DND-41 (cell line): Measurements from ENCODE around the gene SEC31B.
A peak's percentile ranks its signal among the peaks of the same experiment; 100 is the strongest.

Source experiments
- ATAC-seq: fragments of 200-7000 bp; cut with Tn5 transposase; 3 replicates; pipeline ENCODE4 v1.9.1; 2021; ENCODE audit warnings: low read depth; ENCODE audit not compliant: insufficient read depth
- DNase-seq: peaks from one replicate; pipeline ENCODE4 v3.0.0-alpha.2; 2020
- H2AFZ ChIP-seq: 2 replicates; pipeline ENCODE4 v1.6.0; 2012; ENCODE audit warnings: low read depth, low read length
- H3K27ac ChIP-seq: 2 replicates; pipeline ENCODE4 v1.5.1; 2012; ENCODE audit warnings: low read length, inconsistent platforms
- H3K27me3 ChIP-seq: fragments of 200-600 bp; sonication (generic); 2 replicates; pipeline ENCODE4 v1.6.0; 2012; ENCODE audit warnings: low read length, mild to moderate bottlenecking, inconsistent platforms; ENCODE audit not compliant: insufficient read depth, poor library complexity
- H3K36me3 ChIP-seq: 2 replicates; pipeline ENCODE4 v1.5.1; 2012; ENCODE audit warnings: low read length, inconsistent platforms; ENCODE audit not compliant: insufficient read depth
- H3K4me1 ChIP-seq: 2 replicates; pipeline ENCODE4 v1.5.1; 2012; ENCODE audit warnings: mild to moderate bottlenecking, low read length; ENCODE audit not compliant: insufficient read depth
- H3K4me2 ChIP-seq: 2 replicates; pipeline ENCODE4 v1.6.0; 2012; ENCODE audit warnings: mild to moderate bottlenecking, moderate library complexity, low read length, inconsistent platforms; ENCODE audit not compliant: insufficient read depth
- H3K4me3 ChIP-seq, 2 experiments: fragments of 200-600 bp in 1 of 2; shearing (Covaris generic) in 1 of 2; 2 replicates each; pipeline ENCODE4 v1.5.1; 2012 to 2016; ENCODE audit warnings: inconsistent platforms in 2 of 2, low read length in 2 of 2, mild to moderate bottlenecking in 2 of 2, low read depth in 1 of 2, moderate library complexity in 1 of 2
- H3K79me2 ChIP-seq: 2 replicates; pipeline ENCODE4 v1.6.0; 2012; ENCODE audit warnings: low read length, inconsistent platforms; ENCODE audit not compliant: insufficient read depth
- H3K9ac ChIP-seq: 2 replicates; pipeline ENCODE4 v1.6.0; 2012; ENCODE audit warnings: low read depth, mild to moderate bottlenecking, inconsistent platforms, low read length, moderate library complexity
- H3K9me3 ChIP-seq: 2 replicates; pipeline ENCODE4 v1.5.1; 2012; ENCODE audit warnings: low read length, moderate library complexity, mild to moderate bottlenecking, inconsistent platforms; ENCODE audit not compliant: insufficient read depth, severe bottlenecking
- H4K20me1 ChIP-seq: 2 replicates; pipeline ENCODE4 v1.6.0; 2012; ENCODE audit warnings: low read length; ENCODE audit not compliant: insufficient read depth
- EZH2 ChIP-seq: IDR thresholded peaks from 3 replicates; pipeline ENCODE4 v1.6.1; 2012; ENCODE audit warnings: borderline replicate concordance, low read depth, mild to moderate bottlenecking, moderate library complexity, low read length, inconsistent platforms; ENCODE audit not compliant: severe bottlenecking
- TF ChIP-seq, protein P1 (sequence below): IDR thresholded peaks from 2 replicates; pipeline ENCODE4 v1.5.1; 2012; ENCODE audit warnings: borderline replicate concordance, low read length, moderate library complexity, mild to moderate bottlenecking; ENCODE audit not compliant: poor library complexity, severe bottlenecking; ENCODE audit errors: extremely low read depth

Gene SEC31B

DNA sequence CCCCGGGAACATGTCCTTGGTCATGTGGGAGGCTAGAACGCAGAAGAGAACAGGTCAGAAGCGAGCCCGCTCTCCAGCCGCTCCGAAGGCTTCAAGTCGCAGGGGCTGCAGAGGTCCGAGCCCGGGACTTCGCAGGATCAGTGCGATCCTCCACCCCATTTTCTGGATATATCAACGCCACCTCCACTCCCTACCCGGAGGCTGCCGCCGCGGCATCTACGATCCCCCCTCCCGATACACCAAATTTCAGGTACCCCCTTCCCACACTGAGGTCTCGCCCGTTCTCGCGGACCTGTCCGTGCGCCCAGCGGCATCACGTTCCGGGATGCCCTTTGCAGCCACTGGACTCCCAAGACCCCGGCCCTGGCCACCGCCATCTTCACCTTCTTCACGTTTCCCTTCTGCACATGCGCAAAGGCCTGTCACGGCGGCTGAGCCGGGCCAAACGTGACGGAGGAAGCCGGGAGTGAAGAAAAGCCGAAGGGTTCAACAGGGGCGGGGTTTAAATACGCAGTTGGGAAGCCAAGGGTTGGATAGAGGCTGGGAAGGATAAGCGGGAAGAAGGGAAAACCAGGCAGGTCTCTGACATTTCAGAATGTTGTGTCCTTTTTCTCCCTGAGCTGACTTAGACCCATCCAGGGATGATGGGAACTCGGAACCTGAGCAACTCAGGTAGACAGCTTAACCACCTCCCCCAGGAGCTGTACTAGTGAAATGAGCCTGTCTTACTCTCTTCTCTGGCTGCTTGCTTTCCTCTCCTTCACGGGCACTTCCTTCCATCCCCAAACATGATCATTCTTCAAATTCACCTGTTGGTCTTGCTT, 10.0 kb upstream of the SEC31B start, which contains the start of gene NDUFB8:
Gene NDUFB8 (minus strand): TSS at position 397 of the 824 bp plus-strand sequence. CDS start 20 bp downstream, at position 377.
- DNase-seq (peak; percentile 90), ATAC-seq (peak; percentile 86)
- Histone ChIP-seq H3K9ac (peak within 1 kb of the TSS; percentile 82), H3K9me3 (no peaks in the 10 kb centered on the region), H3K27me3 (no peaks in the 10 kb centered on the region), H3K79me2 (peaks cover 42% of the 10 kb centered on the region), H3K36me3 (peaks cover 38% of the 10 kb centered on the region), H3K4me1 (peaks cover 53% of the 10 kb centered on the region), H3K4me3 (peak within 1 kb of the TSS; percentile 88), H2AFZ (peak within 1 kb of the TSS; percentile 95), H3K4me2 (peak within 1 kb of the TSS; percentile 77), H4K20me1 (peaks cover 10% of the 10 kb centered on the region; the same call in 1 of the 2 replicates), H3K27ac (peak within 1 kb of the TSS; percentile 92)
- TF ChIP-seq, protein P1, sequence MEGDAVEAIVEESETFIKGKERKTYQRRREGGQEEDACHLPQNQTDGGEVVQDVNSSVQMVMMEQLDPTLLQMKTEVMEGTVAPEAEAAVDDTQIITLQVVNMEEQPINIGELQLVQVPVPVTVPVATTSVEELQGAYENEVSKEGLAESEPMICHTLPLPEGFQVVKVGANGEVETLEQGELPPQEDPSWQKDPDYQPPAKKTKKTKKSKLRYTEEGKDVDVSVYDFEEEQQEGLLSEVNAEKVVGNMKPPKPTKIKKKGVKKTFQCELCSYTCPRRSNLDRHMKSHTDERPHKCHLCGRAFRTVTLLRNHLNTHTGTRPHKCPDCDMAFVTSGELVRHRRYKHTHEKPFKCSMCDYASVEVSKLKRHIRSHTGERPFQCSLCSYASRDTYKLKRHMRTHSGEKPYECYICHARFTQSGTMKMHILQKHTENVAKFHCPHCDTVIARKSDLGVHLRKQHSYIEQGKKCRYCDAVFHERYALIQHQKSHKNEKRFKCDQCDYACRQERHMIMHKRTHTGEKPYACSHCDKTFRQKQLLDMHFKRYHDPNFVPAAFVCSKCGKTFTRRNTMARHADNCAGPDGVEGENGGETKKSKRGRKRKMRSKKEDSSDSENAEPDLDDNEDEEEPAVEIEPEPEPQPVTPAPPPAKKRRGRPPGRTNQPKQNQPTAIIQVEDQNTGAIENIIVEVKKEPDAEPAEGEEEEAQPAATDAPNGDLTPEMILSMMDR: no peak
- no peak for TF ChIP-seq EZH2

DNA sequence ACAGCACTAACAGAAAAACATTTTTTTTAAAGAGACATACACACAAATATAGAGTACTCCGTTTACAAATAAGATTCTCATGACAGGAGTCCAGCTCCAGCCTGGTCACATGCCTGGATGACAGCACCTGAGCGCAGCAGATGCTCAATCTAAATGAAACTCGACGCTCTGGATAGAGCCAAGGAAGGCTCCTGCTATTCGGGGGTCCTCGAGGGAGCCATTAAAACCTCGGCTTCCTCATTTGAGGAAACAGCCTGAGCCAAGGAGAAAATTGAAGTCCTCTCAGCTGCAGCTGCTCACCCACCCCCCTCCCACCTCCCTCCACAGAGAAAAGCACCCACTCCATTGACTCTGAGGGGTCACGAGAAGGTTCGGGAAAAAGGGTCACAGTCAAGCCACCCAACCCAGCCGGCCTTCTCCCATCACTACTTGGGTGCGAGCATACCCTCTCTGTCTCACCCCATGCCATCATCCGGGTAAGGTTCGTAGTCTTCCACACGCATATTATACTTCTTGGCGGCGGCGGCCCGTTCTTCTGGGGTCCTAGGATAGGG, 9.3 kb upstream of the SEC31B start:
- DNase-seq: no peak
- Histone ChIP-seq H3K9ac (peak overlapping the region; percentile 82), H3K36me3 (peaks cover 45% of the 10 kb centered on the region), H3K27ac (peak overlapping the region; percentile 92), H3K4me2 (peak overlapping the region; percentile 77), H4K20me1 (peaks cover 14% of the 10 kb centered on the region), H2AFZ (peak overlapping the region; percentile 95), H3K4me3 (peak overlapping the region; percentile 88), H3K79me2 (peaks cover 42% of the 10 kb centered on the region), H3K9me3 (no peaks in the 10 kb centered on the region), H3K4me1 (peaks cover 46% of the 10 kb centered on the region), H3K27me3 (no peaks in the 10 kb centered on the region)
- ATAC-seq: peak; percentile 54
- no peak for TF ChIP-seq EZH2
- TF ChIP-seq, protein P1: no peak

DNA sequence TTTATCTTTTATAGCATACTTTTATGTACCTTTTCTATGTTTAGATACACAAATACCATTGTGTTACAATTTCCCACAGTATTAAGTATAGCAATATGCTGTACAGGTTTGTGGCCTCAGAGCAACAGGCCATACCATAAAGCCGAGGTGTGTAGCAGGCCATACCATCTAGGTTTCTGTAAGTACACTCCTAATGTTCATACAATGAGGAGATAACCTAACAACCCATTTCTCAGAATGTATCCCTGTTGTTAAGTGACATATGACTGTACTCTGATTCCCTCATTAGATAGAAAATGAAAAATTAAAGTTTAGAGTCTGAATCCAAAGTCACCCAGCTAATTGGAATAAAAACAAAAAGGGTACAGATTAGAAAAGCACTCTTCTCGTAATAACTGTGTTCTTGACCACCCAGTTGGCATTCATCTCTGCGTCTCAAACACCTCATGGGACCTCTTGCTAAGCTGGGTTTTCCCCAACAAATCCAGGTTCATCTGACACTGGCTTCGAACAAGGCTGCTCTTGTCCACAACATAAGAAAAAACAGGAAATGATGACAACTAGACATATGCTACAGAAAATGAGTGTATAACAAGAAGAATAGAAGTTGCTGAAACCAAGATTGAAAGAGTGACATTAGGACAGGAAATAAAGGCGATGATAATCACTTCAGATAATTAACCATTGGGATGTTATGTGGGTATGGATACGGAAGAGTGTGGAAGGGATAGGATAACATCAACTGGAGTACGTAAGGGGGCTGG, 8.6 kb upstream of the SEC31B start:
- Histone ChIP-seq H4K20me1 (peaks cover 14% of the 10 kb centered on the region), H3K36me3 (peaks cover 52% of the 10 kb centered on the region), H3K4me3 (peak overlapping the region; percentile 88), H3K79me2 (peaks cover 42% of the 10 kb centered on the region), H3K9ac (peak overlapping the region; percentile 82), H2AFZ (no peak overlapping the region), H3K27me3 (no peaks in the 10 kb centered on the region), H3K4me1 (peaks cover 39% of the 10 kb centered on the region), H3K27ac (peak overlapping the region; percentile 92), H3K9me3 (no peaks in the 10 kb centered on the region), H3K4me2 (peak overlapping the region; percentile 77)
- TF ChIP-seq EZH2: no peak
- TF ChIP-seq, protein P1: no peak
- DNase-seq (no peak), ATAC-seq (peak; percentile 1; the same call in 1 of the 3 replicates)
